Measurements from ENCODE around the gene FURIN. TPM values are rescaled to one million over a fixed set of nuclear protein-coding genes. Genes with fewer than 3 reads are reported as not detected.

FURIN gene
- total RNA-seq, 1 experiment from 2014 or later = 62.0 TPM

- CTCF ChIA-PET = no interaction called here
- H3K4me3 ChIP-seq (ENCODE audit: low read depth in 2 of 2, low read length in 2 of 2) = no peak overlapping the region
- intact Hi-C loops (cut with micrococcal nuclease; ENCODE audit: unreplicated experiment) = no loop called here
Measured at GRCh38 chr15:90837094-90837493, 31.3 kb upstream of the FURIN start.

GRCh38 chr15:90838139-90838538 is 30.2 kb upstream of the FURIN start:
- ATAC-seq (0 out of 2 replicates have a peak, but pooled peaks have one; percentile 28), DNase-seq (ENCODE audit: low read depth, low spot score) (no peak)
- ChIA-PET POLR2A (no interaction called here), CTCF (no interaction called here)
- Histone ChIP-seq H3K27me3 (ENCODE audit: control insufficient read depth, insufficient read depth, low read length) (no peaks in the 10 kb centered on the region), H3K4me3 (ENCODE audit: low read depth in 2 of 2, low read length in 2 of 2) (no peak overlapping the region), H3K9me3 (ENCODE audit: control insufficient read depth, insufficient read depth, low read depth, low read length) (no peaks in the 10 kb centered on the region), H3K4me1 (ENCODE audit: control insufficient read depth, insufficient read depth, low read length) (no peaks in the 10 kb centered on the region), H3K36me3 (ENCODE audit: control insufficient read depth, insufficient read depth, low read length) (no peaks in the 10 kb centered on the region), H3K27ac (ENCODE audit: low read length) (no peak overlapping the region)
- intact Hi-C loops (cut with micrococcal nuclease; ENCODE audit: unreplicated experiment) (no loop called here), in situ Hi-C loops (cut with HindIII; ENCODE audit: low pct_unique_long_range_greater_than_20kb, low sequenced_read_pairs) (no loop called here)
- no peak for TF ChIP-seq SIN3A (IDR thresholded peaks at IDR 0.05; ENCODE audit: borderline replicate concordance, insufficient read depth, low read depth, low read length)
- TF ChIP-seq TCF7L2 (IDR thresholded peaks at IDR 0.05; ENCODE audit: low read depth, low read length) = no peak
- TF ChIP-seq REST (IDR thresholded peaks at IDR 0.05; ENCODE audit: insufficient read depth in 1 of 2, low read depth in 2 of 2, low read length in 1 of 2) = no peak
- TF ChIP-seq POLR2AphosphoS5 (IDR thresholded peaks at IDR 0.05; ENCODE audit: low read depth, low read length) = no peak
- no peak for TF ChIP-seq CTCF (IDR thresholded peaks at IDR 0.05)
- BruUV-seq (replicated peaks) = no TSS peak

More at GRCh38 chr15:90837094-90837493, 31.3 kb upstream of the FURIN start:
- TF ChIP-seq TCF7L2 (IDR thresholded peaks at IDR 0.05; ENCODE audit: low read depth, low read length) = no peak
- TF ChIP-seq REST (IDR thresholded peaks at IDR 0.05; ENCODE audit: insufficient read depth in 1 of 2, low read depth in 2 of 2, low read length in 1 of 2) = no peak
- TF ChIP-seq CTCF (IDR thresholded peaks at IDR 0.05) = no peak
- no peak for TF ChIP-seq SIN3A (IDR thresholded peaks at IDR 0.05; ENCODE audit: borderline replicate concordance, insufficient read depth, low read depth, low read length)
- no peak for TF ChIP-seq POLR2AphosphoS5 (IDR thresholded peaks at IDR 0.05; ENCODE audit: low read depth, low read length)
- H3K27me3 ChIP-seq (ENCODE audit: control insufficient read depth, insufficient read depth, low read length) = no peaks in the 10 kb centered on the region
- H3K9me3 ChIP-seq (ENCODE audit: control insufficient read depth, insufficient read depth, low read depth, low read length) = no peaks in the 10 kb centered on the region
- no peak for DNase-seq (ENCODE audit: low read depth, low spot score)
- no peaks in the 10 kb centered on the region for H3K4me1 ChIP-seq (ENCODE audit: control insufficient read depth, insufficient read depth, low read length)
- H3K27ac ChIP-seq (ENCODE audit: low read length) = no peak overlapping the region
- POLR2A ChIA-PET = interaction anchor here (0.6 kb wide), 1 partner anchor 219 kb away, joined by 5 read pairs; no protein-coding TSS in a partner anchor
- in situ Hi-C loops (cut with HindIII; ENCODE audit: low pct_unique_long_range_greater_than_20kb, low sequenced_read_pairs) = no loop called here
- no TSS peak for BruUV-seq (replicated peaks)
- no peak for ATAC-seq
- H3K36me3 ChIP-seq (ENCODE audit: control insufficient read depth, insufficient read depth, low read length) = no peaks in the 10 kb centered on the region
